PC-9 (cell line): Measurements from ENCODE around the gene DENND2D.

ENCODE experiments used
- CTCF ChIP-seq: fragments of 200-600 bp; sonication (generic); conservative IDR thresholded peaks from 2 replicates; pipeline ENCODE4 v1.6.1; 2017; ENCODE audit warnings: mixed run types, antibody characterized with exemption, mild to moderate bottlenecking, moderate library complexity
- EZH2 ChIP-seq: fragments of 200-600 bp; sonication (generic); IDR thresholded peaks from 2 replicates; pipeline ENCODE4 v1.8.0; 2017; ENCODE audit warnings: antibody characterized with exemption, low read depth

- no peak for TF ChIP-seq EZH2
- no peak for TF ChIP-seq CTCF
Measured at GRCh38 chr1:111145963-111146768, 54.3 kb downstream of the DENND2D start.
